GM23338 (cell line): ENCODE results near the gene SLC17A5. TPM values are rescaled to one million over a fixed set of nuclear protein-coding genes. Genes with fewer than 3 reads are reported as not detected.

Experiments used
- ATAC-seq: fragments of 200-7000 bp; cut with Tn5 transposase; 3 replicates; pipeline ENCODE4 v1.9.1; 2020
- DNase-seq: peaks from one replicate; pipeline ENCODE4 v3.0.0-alpha.2; 2015; ENCODE audit warnings: low spot score
- H2AFZ ChIP-seq: fragments of 200-600 bp; sonication (generic); 2 replicates; pipeline ENCODE4 v1.8.0; 2016; ENCODE audit warnings: antibody characterized with exemption, mild to moderate bottlenecking, moderate library complexity
- H3F3A ChIP-seq: fragments of 200-600 bp; sonication (generic); replicated peaks from 2 replicates; pipeline ENCODE4 v1.8.0; 2017; ENCODE audit warnings: antibody characterized with exemption, mixed run types, low read depth
- H3K27ac ChIP-seq: fragments of 200-600 bp; sonication (generic); 2 replicates; pipeline ENCODE4 v1.6.1; 2016; ENCODE audit warnings: low read depth
- H3K27me3 ChIP-seq: fragments of 200-600 bp; sonication (generic); 2 replicates; pipeline ENCODE4 v1.8.0; 2016; ENCODE audit warnings: mild to moderate bottlenecking, mixed run types, moderate library complexity; ENCODE audit not compliant: insufficient read depth
- H3K36me3 ChIP-seq: fragments of 200-600 bp; sonication (generic); 2 replicates; pipeline ENCODE4 v1.8.0; 2016; ENCODE audit warnings: mild to moderate bottlenecking; ENCODE audit not compliant: insufficient read depth
- H3K4me1 ChIP-seq: fragments of 200-600 bp; sonication (generic); 2 replicates; pipeline ENCODE4 v1.8.0; 2016; ENCODE audit warnings: mild to moderate bottlenecking, moderate library complexity; ENCODE audit not compliant: insufficient read depth
- H3K4me2 ChIP-seq: fragments of 200-600 bp; sonication (generic); 2 replicates; pipeline ENCODE4 v1.7.1; 2017; ENCODE audit warnings: mixed run types
- H3K4me3 ChIP-seq: fragments of 200-600 bp; sonication (generic); 2 replicates; pipeline ENCODE4 v1.6.1; 2016; ENCODE audit warnings: mixed run types
- H3K79me2 ChIP-seq: fragments of 200-600 bp; sonication (generic); replicated peaks from 2 replicates; pipeline ENCODE4 v1.8.0; 2017; ENCODE audit warnings: mild to moderate bottlenecking; ENCODE audit not compliant: insufficient read depth
- H3K9me2 ChIP-seq: fragments of 200-600 bp; sonication (generic); 2 replicates; pipeline ENCODE4 v1.8.0; 2017; ENCODE audit not compliant: insufficient read depth
- H4K20me1 ChIP-seq: fragments of 200-600 bp; sonication (generic); replicated peaks from 2 replicates; pipeline ENCODE4 v1.8.0; 2017; ENCODE audit warnings: mild to moderate bottlenecking; ENCODE audit not compliant: insufficient read depth
- H3K27ac Mint-ChIP-seq: 2 replicates; pipeline ENCODE4 v1.8.0; 2020; ENCODE audit warnings: inconsistent platforms, mild to moderate bottlenecking, moderate library complexity, mixed read lengths
- H3K27me3 Mint-ChIP-seq: 3 replicates; pipeline ENCODE4 v1.8.0; 2022; ENCODE audit warnings: low read depth, mild to moderate bottlenecking, moderate library complexity, mixed read lengths, inconsistent platforms; ENCODE audit not compliant: insufficient read depth, poor library complexity
- H3K36me3 Mint-ChIP-seq: 3 replicates; pipeline ENCODE4 v1.8.0; 2021; ENCODE audit warnings: low read depth, mild to moderate bottlenecking, inconsistent platforms, moderate library complexity, mixed read lengths
- H3K4me1 Mint-ChIP-seq: 3 replicates; pipeline ENCODE4 v1.8.0; 2020; ENCODE audit warnings: mild to moderate bottlenecking, inconsistent platforms, mixed read lengths
- H3K4me3 Mint-ChIP-seq: 3 replicates; pipeline ENCODE4 v1.8.0; 2021; ENCODE audit warnings: moderate library complexity, mild to moderate bottlenecking, inconsistent platforms, mixed read lengths
- H3K9me3 Mint-ChIP-seq: 3 replicates; pipeline ENCODE4 v1.8.0; 2020; ENCODE audit warnings: moderate library complexity, mild to moderate bottlenecking, inconsistent platforms, mixed read lengths
- CREB1 ChIP-seq: fragments of 250-450 bp; sonication (Bioruptor Pico); IDR thresholded peaks from 2 replicates; pipeline ENCODE4 v1.5.0; 2020; ENCODE audit warnings: low read depth, mild to moderate bottlenecking, moderate library complexity
- CTCF ChIP-seq, 2 experiments: fragments of 200-600 bp in 1 of 2; sonication (generic) in 1 of 2; conservative IDR thresholded peaks; 2 replicates each; pipeline versions ENCODE4 v1.5.1 to v1.6.1; 2016 to 2017; ENCODE audit warnings: antibody characterized with exemption in 2 of 2, low read depth in 2 of 2, mild to moderate bottlenecking in 2 of 2, moderate library complexity in 1 of 2
- EZH2 ChIP-seq: fragments of 200-600 bp; sonication (generic); IDR thresholded peaks from one replicate; pipeline ENCODE4 v1.8.0; 2017; ENCODE audit warnings: antibody characterized with exemption, mild to moderate bottlenecking, low read depth; ENCODE audit not compliant: unreplicated experiment
- EZH2phosphoT487 ChIP-seq: fragments of 200-600 bp; sonication (generic); IDR thresholded peaks from one replicate; pipeline ENCODE4 v1.8.1; 2018; ENCODE audit warnings: antibody characterized with exemption; ENCODE audit not compliant: unreplicated experiment
- JUNB ChIP-seq: IDR thresholded peaks from one replicate; pipeline ENCODE4 v1.6.1; 2016; ENCODE audit warnings: antibody characterized with exemption; ENCODE audit not compliant: unreplicated experiment
- NANOG ChIP-seq: IDR thresholded peaks from 2 replicates; pipeline ENCODE4 v1.6.1; 2016; ENCODE audit warnings: antibody characterized with exemption, borderline replicate concordance
- POLR2AphosphoS5 ChIP-seq: IDR thresholded peaks from 2 replicates; pipeline ENCODE4 v1.6.1; 2016; ENCODE audit warnings: antibody characterized with exemption, low read depth
- STAT1 ChIP-seq: IDR thresholded peaks from one replicate; pipeline ENCODE4 v1.6.1; 2016; ENCODE audit warnings: antibody characterized with exemption; ENCODE audit not compliant: unreplicated experiment
- ZNF114 ChIP-seq: fragments of 250-450 bp; sonication (Bioruptor Pico); IDR thresholded peaks from 2 replicates; pipeline ENCODE4 v1.5.0; 2020; ENCODE audit warnings: mild to moderate bottlenecking, moderate library complexity
- ZNF331 ChIP-seq: fragments of 250-450 bp; sonication (Bioruptor Pico); IDR thresholded peaks from 2 replicates; pipeline ENCODE4 v1.5.0; 2020; ENCODE audit warnings: low read depth, mild to moderate bottlenecking, moderate library complexity
- polyA plus RNA-seq: library from polyadenylated mRNA; unstranded; fragments of >200 nt; fragmentation: Nextera tagmentation; extraction: Ambion mirVana; gene quantifications from 2 replicates; pipeline ENCODE4 v1.2.1, GENCODE V29; 2016
- total RNA-seq: library from RNA; depleted of rRNA; stranded (reverse); fragments of >200 nt; shearing (Covaris generic); gene quantifications from 2 replicates; pipeline ENCODE4 v1.2.3, GENCODE V29; 2014
- TF ChIP-seq, protein P1 (sequence below): IDR thresholded peaks from one replicate; pipeline ENCODE4 v1.6.1; 2018; ENCODE audit warnings: antibody characterized with exemption; ENCODE audit not compliant: unreplicated experiment
- TF ChIP-seq, protein P2 (sequence below): IDR thresholded peaks from 2 replicates; pipeline ENCODE4 v1.6.1; 2016; ENCODE audit warnings: antibody characterized with exemption

The SLC17A5 gene
- total and polyA plus RNA-seq, 2 experiments from 2014 or later = 9.2 to 17.7 TPM

DNA sequence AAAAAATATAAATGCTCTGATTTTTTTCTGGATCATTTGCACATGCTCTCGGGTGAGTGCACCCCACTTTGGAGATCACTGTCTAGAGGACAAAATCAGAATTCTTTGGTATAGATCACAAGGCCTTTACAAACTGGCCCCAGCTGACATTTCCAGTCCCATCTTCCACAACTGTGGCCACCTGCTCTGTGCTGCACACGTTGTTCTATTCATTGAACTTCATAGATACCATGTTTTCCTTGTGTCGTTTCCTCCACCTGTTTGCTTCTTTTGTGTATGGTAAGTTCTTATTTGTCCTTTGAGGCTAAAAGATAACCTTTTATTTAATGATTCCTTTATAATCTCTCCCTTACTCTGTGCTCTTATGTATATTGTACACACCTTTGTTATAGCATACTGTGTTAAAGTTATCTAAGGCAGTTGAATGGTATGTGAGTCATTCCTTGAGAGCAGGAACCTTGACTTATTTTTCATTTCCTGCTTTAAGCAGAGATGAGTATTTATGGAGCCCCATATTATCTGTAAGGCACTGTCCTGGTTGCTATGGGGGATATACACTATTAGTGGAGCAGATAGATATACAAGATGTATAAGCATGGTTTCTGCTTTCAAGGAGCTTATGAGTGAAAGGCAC lies 12.0 kb upstream of the SLC17A5 start (continued):
- TF ChIP-seq EZH2phosphoT487 (no peak), JUNB (no peak), POLR2AphosphoS5 (no peak), EZH2 (no peak), ZNF331 (no peak), STAT1 (no peak), CTCF (conservative IDR thresholded peaks at IDR 0.05; ENCODE audit: low read depth in 2 of 2) (no peak), NANOG (no peak)

DNA sequence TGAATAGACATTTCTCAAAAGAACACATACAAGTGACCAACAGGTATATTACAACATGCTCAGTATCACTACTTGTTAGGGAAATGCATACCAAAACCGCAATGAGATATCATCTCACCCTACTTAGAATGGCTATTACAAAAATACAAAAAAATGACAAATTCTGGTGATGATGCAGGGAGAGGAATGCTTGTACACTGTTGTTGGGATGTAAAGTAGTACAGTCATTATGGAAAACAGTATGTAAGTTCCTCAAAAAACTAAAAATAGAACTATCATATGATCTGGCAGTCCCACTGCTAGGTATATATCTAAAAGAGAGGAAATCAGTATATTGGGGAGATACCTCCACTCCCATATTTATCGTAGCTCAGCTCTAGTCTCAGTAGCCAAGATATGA lies 10.9 kb upstream of the SLC17A5 start:
- no peaks in the 10 kb centered on the region for H4K20me1 ChIP-seq
- H3K36me3 Mint-ChIP-seq = peaks cover 4% of the 10 kb centered on the region; the same call in 1 of the 3 replicates
- TF ChIP-seq POLR2AphosphoS5 = no peak
- no peak for TF ChIP-seq JUNB
- TF ChIP-seq EZH2phosphoT487 = no peak
- TF ChIP-seq ZNF331 = no peak
- TF ChIP-seq, protein P1, sequence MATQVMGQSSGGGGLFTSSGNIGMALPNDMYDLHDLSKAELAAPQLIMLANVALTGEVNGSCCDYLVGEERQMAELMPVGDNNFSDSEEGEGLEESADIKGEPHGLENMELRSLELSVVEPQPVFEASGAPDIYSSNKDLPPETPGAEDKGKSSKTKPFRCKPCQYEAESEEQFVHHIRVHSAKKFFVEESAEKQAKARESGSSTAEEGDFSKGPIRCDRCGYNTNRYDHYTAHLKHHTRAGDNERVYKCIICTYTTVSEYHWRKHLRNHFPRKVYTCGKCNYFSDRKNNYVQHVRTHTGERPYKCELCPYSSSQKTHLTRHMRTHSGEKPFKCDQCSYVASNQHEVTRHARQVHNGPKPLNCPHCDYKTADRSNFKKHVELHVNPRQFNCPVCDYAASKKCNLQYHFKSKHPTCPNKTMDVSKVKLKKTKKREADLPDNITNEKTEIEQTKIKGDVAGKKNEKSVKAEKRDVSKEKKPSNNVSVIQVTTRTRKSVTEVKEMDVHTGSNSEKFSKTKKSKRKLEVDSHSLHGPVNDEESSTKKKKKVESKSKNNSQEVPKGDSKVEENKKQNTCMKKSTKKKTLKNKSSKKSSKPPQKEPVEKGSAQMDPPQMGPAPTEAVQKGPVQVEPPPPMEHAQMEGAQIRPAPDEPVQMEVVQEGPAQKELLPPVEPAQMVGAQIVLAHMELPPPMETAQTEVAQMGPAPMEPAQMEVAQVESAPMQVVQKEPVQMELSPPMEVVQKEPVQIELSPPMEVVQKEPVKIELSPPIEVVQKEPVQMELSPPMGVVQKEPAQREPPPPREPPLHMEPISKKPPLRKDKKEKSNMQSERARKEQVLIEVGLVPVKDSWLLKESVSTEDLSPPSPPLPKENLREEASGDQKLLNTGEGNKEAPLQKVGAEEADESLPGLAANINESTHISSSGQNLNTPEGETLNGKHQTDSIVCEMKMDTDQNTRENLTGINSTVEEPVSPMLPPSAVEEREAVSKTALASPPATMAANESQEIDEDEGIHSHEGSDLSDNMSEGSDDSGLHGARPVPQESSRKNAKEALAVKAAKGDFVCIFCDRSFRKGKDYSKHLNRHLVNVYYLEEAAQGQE = no peak
- TF ChIP-seq, protein P2, sequence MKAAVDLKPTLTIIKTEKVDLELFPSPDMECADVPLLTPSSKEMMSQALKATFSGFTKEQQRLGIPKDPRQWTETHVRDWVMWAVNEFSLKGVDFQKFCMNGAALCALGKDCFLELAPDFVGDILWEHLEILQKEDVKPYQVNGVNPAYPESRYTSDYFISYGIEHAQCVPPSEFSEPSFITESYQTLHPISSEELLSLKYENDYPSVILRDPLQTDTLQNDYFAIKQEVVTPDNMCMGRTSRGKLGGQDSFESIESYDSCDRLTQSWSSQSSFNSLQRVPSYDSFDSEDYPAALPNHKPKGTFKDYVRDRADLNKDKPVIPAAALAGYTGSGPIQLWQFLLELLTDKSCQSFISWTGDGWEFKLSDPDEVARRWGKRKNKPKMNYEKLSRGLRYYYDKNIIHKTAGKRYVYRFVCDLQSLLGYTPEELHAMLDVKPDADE = no peak
- no peak for TF ChIP-seq STAT1
- no peak for TF ChIP-seq CREB1 (CRISPR knock-in tag)
- TF ChIP-seq ZNF114 = no peak

More for the DNA sequence above, 10.9 kb upstream of the SLC17A5 start:
- H3K4me1 ChIP-seq = no peaks in the 10 kb centered on the region
- no peaks in the 10 kb centered on the region for H3K27me3 Mint-ChIP-seq
- no peak overlapping the region for H2AFZ ChIP-seq
- ATAC-seq (no peak), DNase-seq (no peak)
- no peaks in the 10 kb centered on the region for H3F3A ChIP-seq
- H3K4me3 Mint-ChIP-seq = no peak overlapping the region
- no peaks in the 10 kb centered on the region for H3K36me3 ChIP-seq
- H3K9me2 ChIP-seq = no peaks in the 10 kb centered on the region
- H3K9me3 Mint-ChIP-seq = peaks cover 5% of the 10 kb centered on the region; the same call in 1 of the 3 replicates
- no peaks in the 10 kb centered on the region for H3K79me2 ChIP-seq
- H3K4me2 ChIP-seq = no peak overlapping the region
- H3K4me1 Mint-ChIP-seq = no peaks in the 10 kb centered on the region
- H3K4me3 ChIP-seq = no peak overlapping the region
- H3K27ac ChIP-seq = no peak overlapping the region
- no peaks in the 10 kb centered on the region for H3K27me3 ChIP-seq
- H3K27ac Mint-ChIP-seq = no peak overlapping the region
